Left lobe of liver (tissue), 2 donors: ENCODE results near the gene ARL1. TPM values are rescaled to one million over a fixed set of nuclear protein-coding genes. Genes with fewer than 3 reads are reported as not detected.
A peak's percentile ranks its signal among the peaks of the same experiment; 100 is the strongest.
"Not testable (repeated sequence)": the region's sequence is repeated elsewhere in the genome, so short reads cannot be mapped to it uniquely, and the experiment has no call there.

Experiments used
- ATAC-seq: fragments of 200-7000 bp; cut with Tn5 transposase; one replicate; pipeline ENCODE4 v1.9.1; 2020; ENCODE audit warnings: mild to moderate bottlenecking, moderate library complexity
- DNase-seq: peaks from one replicate; pipeline ENCODE4 v3.0.0-alpha.2; 2020; ENCODE audit warnings: low spot score
- total RNA-seq: library from RNA; stranded (reverse); gene quantifications from one replicate; pipeline ENCODE4 v1.2.1, GENCODE V29; 2021
- donor health status: DM: no; HTN: no; CAD: no; lungs with moderate emphysema.
- donor health status: DM: no; HTN: yes; CAD: no.

Gene ARL1
- 55.0 TPM for total RNA-seq

DNA sequence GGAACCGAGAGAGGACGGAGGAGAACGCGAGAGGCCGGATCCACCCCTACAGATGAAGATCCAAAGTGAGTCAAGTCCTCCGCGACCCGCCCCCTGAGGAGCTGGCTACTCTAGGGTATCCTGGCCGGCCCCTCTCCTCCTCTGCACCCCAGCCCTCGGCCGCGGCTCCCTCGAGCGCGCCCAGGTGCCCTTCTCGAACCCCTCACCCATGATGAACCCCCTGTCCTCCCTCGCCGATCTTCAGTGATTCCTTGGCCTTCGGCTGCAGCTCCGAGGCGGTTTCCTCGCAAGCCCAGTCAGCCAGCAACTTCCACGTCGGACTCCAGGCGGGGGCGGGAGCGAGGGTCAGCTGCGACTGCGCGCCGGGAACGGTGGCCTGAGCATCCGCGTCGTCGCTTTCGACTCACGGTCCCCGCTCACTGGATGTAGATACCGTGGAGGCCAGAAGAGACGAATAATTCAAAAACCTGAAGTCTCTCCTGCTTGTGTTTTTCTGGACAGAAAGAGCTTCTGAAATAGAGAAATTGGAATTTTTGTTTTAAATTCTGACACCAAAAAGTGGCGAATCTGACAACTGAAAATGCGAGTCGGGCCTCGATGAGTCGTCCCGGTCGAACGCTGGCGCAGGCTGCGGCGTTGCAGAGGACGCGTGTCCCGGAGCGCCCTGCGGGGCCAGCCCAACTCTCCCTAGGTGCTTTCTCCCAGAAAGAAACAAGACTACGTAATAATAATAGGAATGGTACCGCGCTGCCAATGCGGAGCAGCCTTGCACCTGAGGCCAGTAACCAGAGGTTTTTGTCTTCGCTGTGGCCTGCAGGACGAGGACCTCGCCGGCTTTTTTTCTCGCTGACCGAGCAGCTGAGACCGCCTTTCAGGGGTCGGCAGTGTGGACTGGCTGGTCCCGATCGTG is at the start of gene ARL1:
ARL1 (minus strand) TSS at position 337 of the 910 bp plus-strand sequence; CDS start at position 210, 127 bp downstream.
- DNase-seq (peak; percentile 88), ATAC-seq (peak; percentile 92)

DNA sequence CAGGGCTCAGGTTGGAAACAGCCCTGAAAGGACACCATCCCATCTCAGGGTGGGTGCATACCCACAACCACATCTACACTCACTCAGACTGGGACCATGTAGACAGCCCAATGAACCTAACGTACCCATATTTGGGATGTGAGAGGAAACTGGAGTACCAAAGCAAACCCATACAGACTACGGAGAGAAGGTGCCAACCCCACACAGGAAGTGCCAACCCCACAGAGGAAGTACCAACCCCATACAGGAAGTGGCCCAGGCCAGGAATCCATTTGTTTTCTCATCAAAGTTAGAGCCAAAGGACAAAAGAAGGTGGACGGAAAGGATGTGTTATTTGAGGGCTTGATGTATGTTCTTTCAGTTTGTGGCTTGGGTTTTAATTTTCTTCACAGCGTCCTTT is 48.1 kb upstream of the ARL1 start:
- ATAC-seq, result no peak

DNA sequence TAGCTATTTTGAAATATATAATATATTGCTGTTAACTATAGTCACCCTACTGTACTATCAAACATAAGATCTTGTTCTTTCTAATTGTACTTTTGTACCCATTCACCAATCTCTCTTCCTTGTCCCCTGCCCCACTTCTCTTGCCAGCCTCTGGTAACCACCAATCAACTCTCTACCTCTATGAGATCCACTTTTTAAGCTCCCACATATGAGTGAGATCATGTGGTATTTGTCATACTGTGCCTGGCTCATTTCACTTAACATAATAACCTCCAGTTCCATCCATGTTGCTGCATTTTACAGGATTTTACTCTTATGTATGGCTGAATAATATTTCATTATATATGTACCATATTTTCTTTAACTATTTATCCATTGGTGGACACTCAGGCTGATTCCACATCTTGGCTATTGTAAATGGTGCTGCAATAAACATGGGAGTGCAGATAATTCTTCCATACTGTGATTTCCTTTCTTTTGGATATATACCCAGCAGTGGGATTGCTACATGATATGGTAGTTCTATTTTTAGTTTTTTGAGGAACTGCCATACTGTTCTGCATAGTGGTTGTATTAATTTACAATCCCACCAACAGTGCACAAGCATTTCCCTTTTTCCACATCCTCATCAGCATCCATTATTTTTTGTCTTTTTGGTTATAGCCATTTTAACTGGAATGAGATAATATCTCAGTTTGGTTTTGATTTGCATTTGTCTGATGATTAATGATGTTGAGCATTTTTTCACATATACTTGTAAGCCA is 34.1 kb upstream of the ARL1 start:
- ATAC-seq, result no peak
- DNase-seq, result no peak

More for the DNA sequence above, 48.1 kb upstream of the ARL1 start:
- DNase-seq, result no peak

DNA sequence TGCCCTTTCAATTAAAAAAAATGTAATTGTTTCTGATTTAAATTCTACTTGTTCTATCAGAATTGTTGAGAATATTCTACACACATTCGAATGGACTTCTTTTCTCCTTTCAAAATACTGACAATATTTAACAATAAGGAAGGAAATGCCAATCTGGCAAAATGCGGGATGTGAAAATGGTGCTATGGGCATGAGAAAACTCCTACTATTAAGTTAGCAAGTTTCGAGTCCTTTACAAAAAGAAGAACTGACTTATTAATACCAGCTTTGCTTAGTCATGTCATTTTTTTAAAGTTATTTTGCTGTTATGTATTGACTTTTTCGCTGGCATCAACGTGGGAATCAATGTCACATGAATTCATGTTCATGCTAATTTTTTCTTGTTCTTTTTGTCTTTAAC is 31.7 kb upstream of the ARL1 start:
- no peak for DNase-seq

DNA sequence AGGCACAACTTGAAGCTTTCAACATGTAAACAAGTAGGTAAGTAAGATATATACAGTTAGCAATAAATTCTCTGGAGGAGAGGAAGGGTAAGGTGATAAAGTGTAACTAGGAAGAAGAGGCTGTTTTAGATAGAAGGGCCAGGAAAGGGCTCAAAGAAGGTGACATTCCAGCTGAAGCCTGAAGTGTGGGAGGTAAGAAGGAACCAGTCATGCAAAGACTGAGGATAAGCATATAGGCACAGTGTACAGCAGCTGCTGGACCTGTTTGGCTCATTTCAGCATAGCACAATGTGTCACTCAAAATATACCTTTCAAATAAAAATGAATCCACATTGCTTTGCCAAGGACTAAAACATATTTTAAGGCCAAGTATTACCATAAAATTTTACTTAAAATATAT is 28.6 kb upstream of the ARL1 start:
- ATAC-seq (no peak), DNase-seq (no peak)

More for the DNA sequence above, 31.7 kb upstream of the ARL1 start:
- no peak for ATAC-seq

DNA sequence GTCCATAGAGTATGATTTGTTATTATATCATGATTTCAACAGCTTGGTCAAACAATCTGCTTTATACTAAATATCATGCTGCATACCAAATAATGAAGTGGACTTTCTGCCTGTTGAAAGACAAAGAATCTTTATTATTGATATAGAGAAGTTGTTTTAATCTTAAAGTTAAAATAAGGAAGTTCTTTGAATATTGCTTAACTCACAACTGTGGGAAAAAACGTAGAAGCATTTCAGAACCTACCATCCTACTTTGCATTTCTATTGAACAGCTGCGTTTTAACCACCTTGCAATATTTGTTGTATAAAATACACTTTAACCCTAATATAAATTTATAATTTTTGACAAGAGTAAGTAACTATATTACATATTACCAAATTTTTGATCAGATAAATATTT is 22.9 kb upstream of the ARL1 start:
- no peak for ATAC-seq
- no peak for DNase-seq

DNA sequence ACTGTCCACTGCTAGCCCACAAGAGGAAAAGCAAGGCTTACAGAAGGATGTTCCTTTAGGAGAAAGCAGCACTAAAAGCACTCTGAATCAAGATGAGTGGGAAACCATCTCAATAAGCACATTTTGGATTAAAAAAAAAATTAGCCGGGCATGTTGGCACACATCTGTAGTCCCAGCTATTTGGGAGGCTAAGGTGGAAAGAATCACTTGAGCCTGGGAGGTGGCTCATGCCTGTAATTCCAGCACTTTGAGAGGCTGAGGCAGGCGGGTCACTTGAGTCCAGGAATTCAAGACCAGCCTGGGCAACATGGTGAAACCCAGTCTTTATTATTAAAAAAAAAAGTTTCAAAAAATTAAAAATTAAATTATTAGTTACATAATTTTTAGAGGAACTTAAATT is 17.0 kb upstream of the ARL1 start:
- ATAC-seq, result no peak
- DNase-seq, result no peak

DNA sequence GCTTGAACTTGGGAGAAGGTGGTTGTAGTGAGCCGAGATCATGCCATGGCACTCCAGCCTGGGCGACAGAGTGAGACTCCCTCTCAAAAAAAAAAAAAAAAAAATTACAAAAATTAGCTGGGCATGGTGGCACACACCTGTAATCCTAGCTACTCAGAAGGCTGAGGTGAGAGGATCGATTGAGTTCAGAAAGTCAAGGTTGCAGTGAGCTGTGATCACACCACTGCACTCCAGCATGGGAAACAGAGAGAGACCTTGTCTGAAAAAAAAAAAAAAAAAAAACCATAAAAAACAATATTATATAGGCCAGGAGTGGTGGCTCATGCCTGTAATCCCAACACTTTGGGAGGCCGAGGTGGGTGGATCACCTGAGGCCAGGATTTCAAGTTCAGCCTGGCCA is 14.5 kb upstream of the ARL1 start:
- not testable (repeated sequence) for ATAC-seq, DNase-seq

DNA sequence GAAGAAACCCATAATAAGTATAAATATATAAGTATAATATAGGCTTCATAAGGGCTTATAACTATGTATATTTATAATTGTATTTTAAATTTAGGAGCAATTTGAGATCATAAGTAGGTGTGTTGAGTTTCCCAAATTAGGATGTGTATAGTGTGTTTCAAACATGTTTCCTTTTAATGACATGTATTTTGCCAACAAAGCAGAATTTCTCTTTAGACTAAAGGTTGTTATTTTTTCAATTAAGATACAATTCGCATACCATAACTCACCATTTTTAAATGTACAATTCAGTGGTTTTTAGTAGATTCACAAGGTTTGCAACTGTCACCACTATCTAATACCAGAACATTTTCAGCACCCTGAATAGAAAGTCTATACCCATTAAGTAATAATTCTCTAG is 7.7 kb upstream of the ARL1 start:
- no peak for DNase-seq
- no peak for ATAC-seq

DNA sequence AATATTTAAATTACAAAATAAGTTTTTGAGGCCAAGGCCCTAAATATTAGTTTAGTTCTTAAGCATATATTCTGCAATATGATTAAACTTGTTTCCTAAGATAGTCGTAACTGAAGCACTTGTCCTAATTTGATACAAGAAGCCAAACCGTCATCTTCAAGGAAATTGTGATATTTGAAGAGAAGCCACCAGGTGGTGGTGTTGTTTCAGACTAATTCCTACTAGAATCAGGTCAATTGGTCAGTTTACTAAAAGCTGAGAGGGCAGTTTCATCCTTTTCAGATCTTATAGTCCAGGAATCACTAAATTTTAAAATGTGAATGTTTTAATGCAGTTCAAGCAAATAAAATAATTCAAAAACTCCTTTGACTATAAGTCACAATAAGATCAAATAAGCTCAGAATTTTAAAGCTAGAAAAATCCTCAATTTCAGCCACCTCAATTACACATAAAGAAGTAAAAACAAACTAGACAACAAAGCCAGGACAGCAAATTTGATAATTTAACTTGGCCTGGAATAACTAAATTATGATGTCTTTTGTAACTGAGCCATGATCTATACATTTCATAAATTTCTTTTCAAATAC is 7.1 kb upstream of the ARL1 start:
- ATAC-seq (peak; percentile 79), DNase-seq (no peak)

DNA sequence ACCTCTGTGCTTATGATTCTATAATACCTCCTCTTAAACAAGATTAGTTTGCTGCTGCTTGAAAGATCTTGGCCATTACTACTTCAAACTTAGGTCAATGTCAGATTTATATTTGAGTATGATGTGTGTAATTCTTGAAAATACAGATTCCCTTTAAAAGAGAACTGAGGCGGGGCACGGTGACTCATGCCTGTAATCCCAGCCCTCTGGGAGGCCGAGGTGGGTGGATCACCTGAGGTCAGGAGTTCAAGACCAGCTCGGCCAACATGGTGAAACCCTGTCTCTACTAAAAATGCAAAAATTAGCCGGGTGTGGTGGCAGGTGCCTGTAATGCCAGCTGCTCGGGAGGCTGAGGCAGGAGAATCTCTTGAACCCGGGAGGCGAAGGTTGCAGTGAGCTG is 2.6 kb upstream of the ARL1 start:
- ATAC-seq, DNase-seq: not testable (repeated sequence)

DNA sequence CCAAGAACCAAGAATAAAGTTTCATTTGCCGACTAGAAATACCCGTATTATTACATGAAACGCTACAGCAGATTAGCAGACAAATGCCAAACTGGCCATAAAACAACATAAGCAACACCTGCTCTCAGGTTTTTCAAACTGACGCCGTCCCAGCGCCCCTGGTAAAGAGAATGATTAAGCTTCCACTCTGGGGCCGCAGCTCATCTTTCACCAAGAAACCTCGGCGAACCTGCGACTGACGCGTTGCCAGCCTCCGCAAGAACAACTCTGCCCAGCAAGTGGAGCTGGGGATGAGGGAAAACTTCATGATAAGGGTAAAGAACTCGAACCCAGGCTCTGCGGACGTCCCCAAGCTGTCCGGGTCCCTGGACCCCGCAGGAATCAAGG is 530 bp downstream of the ARL1 start:
- ATAC-seq (peak; percentile 22), DNase-seq (no peak)

DNA sequence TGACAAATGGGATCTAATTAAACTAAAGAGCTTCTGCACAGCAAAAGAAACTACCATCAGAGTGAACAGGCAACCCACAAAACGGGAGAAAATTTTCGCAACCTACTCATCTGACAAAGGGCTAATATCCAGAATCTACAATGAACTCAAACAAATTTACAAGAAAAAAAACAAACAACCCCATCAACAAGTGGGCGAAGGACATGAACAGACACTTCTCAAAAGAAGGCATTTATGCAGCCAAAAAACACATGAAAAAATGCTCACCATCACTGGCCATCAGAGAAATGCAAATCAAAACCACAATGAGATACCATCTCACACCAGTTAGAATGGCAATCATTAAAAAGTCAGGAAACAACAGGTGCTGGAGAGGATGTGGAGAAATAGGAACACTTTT is 16.4 kb downstream of the ARL1 start:
- not testable (repeated sequence) for DNase-seq, ATAC-seq

DNA sequence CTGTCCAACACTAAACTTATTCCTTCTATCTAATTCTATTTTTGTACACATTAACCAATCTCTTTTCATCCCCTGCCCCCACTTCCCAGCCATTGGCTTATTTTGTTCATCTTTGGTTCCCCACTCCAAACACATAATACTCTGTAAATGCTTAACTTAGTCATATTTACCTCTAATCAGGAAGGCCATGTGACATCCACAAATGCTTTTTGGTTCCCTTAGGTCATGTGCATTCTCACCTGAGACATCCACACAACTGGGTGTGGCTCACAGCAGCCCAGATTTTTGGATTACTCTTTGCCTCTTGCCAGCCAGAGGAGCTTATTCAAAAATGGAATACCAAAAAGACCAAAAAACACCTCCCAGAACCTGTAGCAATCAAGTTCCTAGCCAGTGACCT is 28.4 kb downstream of the ARL1 start:
- ATAC-seq, result no peak
- DNase-seq, result no peak

DNA sequence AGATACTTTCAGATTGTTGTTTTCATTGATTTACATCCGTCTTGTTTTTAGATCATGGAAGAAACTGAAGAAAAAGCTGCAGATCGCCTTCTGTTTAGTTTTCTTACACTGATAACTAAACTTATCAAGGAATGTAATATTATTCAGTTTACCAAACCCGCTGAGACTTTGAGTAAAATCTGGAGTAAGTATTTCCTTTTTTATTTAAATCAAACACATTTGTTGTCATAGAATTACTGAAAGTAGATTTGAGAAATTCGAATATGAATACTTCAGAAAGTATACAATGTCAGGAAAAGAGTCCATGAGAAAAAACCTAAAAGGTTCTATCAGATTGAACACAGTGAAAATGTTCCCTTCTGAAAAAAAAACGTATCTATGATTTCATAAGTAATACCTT is 32.0 kb downstream of the ARL1 start:
- ATAC-seq (no peak), DNase-seq (no peak)

DNA sequence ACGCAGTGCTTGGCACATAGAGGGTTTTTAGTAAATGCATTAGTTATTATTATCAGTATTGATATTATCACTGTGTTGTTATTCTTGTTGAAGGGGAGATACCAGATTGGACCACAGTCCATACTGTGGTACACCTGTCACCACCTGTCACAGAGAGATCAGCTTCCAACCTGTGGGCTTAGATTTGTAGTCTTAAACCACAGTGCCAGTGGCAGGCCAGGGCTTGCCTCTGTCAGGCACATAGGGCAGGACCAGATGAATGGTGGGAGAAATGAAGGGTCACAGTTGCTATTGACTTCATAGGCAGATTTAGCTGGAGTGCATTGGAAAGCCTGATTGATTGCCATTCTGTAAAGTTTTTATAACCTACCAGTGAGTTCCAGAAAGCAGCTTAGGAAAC is 35.1 kb downstream of the ARL1 start:
- DNase-seq, result no peak

DNA sequence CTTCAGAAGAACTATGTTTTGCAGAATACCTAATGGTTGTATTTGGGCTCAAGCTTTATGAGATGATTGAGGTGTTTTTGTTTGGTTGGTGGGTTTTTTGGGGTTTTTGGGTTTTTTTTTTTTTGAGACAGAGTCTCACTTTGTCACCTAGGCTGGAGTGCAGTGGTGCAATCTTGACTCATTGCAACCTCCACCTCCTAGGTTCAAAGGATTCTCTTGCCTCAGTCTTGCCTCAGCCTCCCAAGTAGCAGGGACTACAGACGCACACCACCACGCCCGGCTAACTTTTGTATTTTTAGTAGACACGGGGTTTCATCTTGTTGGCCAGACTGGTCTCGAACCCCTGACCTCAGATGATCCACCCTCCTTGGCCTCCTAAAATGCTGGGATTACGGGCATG is 39.6 kb downstream of the ARL1 start:
- ATAC-seq, result no peak

More for the DNA sequence above, 35.1 kb downstream of the ARL1 start:
- no peak for ATAC-seq

DNA sequence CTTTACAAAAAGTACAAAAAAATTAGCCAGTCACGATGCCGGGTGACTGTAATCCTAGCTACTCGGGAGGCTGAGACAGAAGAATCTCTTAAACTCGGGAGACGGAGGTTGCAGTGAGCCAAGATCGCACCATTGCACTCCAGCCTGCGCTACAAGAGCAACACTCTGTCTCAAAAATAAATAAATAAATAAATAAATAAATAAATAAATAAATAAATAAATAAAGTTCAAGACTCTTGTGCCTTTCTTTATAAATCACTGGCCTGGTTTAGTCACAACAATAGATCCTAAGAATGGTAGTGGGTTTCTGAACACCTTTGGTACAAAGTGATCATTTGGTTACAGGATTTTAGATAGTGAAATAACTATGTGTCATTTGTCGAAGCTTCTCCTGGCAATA is 46.1 kb downstream of the ARL1 start:
- ATAC-seq (no peak), DNase-seq (no peak)

More for the DNA sequence above, 39.6 kb downstream of the ARL1 start:
- no peak for DNase-seq

DNA sequence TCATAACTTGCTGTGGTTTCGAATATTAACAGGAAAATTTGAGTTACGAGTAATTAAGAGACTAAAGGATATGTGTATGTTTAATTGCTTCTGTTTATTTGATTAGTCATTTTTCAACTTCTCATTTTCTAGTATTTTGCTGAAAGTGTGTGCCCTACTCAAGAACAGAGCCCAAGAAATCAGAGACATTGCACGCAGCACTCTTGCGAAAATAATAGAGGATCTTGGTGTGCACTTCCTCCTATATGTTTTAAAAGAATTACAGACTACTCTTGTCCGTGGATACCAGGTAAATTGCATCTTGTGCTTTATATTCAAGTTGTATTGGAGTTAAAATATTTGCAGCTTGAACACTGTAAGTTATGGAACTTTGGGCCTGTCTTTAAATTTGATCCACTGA is 50.8 kb downstream of the ARL1 start:
- ATAC-seq (no peak), DNase-seq (no peak)

DNA sequence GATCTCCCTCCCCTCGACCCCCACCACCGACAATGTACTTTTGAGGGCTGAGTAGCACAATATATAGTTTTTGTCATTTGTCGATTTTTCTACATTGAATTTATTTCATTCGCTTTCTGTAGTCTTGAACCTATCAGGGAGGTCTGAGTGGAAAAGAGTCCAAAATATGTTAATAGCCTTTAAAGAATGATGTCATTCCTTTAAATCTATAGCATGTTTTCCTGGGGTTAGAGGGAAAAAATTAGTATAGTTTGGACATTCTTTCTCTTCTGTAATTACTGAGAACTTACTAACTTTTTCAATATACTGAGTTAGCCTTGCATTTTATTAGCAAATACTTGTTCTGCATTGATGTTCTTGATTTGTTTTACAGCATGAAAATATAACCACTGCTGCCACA is 55.9 kb downstream of the ARL1 start:
- DNase-seq (no peak), ATAC-seq (no peak)

DNA sequence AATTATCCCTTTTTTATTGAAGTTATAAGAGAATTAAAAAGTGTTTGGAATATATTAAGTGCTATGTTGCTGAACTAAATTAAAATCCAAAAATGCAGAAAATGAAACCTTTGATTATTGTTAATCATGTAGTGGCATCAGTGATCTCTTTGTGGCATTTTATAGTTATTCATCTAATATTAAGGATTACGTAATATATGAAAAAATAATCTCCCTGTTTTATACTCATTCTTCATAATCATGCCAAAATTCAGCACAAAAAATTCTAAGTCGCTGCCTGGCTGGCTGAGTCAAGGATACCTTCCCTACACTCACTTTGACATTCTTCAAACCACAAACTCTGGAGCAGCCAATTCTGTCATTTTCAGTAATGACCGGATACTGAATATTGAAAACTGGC is 63.7 kb downstream of the ARL1 start:
- no peak for ATAC-seq
- no peak for DNase-seq
